Vagina (tissue), 2 donors: Measurements from ENCODE around the gene SLF1. TPM values are rescaled to one million over a fixed set of nuclear protein-coding genes. Genes with fewer than 3 reads are reported as not detected.

Experiments used
- DNase-seq, 2 donors: peaks; one replicate each; pipeline ENCODE4 v3.0.0-alpha.2; 2017; ENCODE audit errors: extremely low spot score in 2 of 2
- H3K27ac ChIP-seq: fragments of 200-600 bp; sonication (generic); one replicate; pipeline ENCODE4 v1.5.1; 2019
- H3K27me3 ChIP-seq: fragments of 200-600 bp; sonication (generic); one replicate; pipeline ENCODE4 v1.5.1; 2019
- H3K36me3 ChIP-seq, 2 donors: fragments of 200-600 bp; sonication (generic); one replicate each; pipeline ENCODE4 v1.5.1; 2017 to 2019
- H3K4me1 ChIP-seq: fragments of 200-600 bp; sonication (generic); one replicate; pipeline ENCODE4 v1.5.1; 2019
- H3K4me3 ChIP-seq, 2 donors: fragments of 200-600 bp; sonication (generic); 1 replicate in 1 of 2; 2 replicates in 1 of 2; pipeline ENCODE4 v1.5.1; 2016 to 2019
- H3K9me3 ChIP-seq: fragments of 200-600 bp; sonication (generic); one replicate; pipeline ENCODE4 v1.5.1; 2019
- CTCF ChIP-seq, 3 experiments: fragments of 450-650 bp in 2 of 3; fragments of 200-600 bp in 1 of 3; sonication (generic) in 1 of 3; IDR thresholded peaks; one replicate each; pipeline ENCODE4 v1.5.1; 2017 to 2019; ENCODE audit warnings: antibody characterized with exemption in 3 of 3, mild to moderate bottlenecking in 2 of 3, moderate library complexity in 2 of 3
- POLR2A ChIP-seq, 2 donors: fragments of 450-650 bp; IDR thresholded peaks; one replicate each; pipeline ENCODE4 v1.6.1; 2017; ENCODE audit warnings: antibody characterized with exemption in 2 of 2, mild to moderate bottlenecking in 2 of 2, moderate library complexity in 2 of 2
- POLR2AphosphoS5 ChIP-seq, 2 donors: sonication (generic); formaldehyde crosslinking; IDR thresholded peaks; one replicate each; pipeline ENCODE4 v1.9.0; 2017; ENCODE audit warnings: antibody characterized with exemption in 2 of 2, mild to moderate bottlenecking in 2 of 2, low read depth in 1 of 2; ENCODE audit not compliant: insufficient read depth in 1 of 2
- intact Hi-C: fragments of 100-400 bp; cut with DNase I; formaldehyde crosslinking; loops from one replicate; pipeline ENCODE4 v1.15.1; 2023
- total RNA-seq: library from RNA; depleted of rRNA; stranded (reverse); fragments of >200 nt; gene quantifications from one replicate; pipeline ENCODE4 v1.2.3, GENCODE V29; 2016

Gene SLF1
- total RNA-seq, 1 donor from 2014 or later: 19.9 TPM

GRCh38 chr5:94672746-94673145 is 54.3 kb downstream of the SLF1 start:
- Histone ChIP-seq H3K36me3 (peaks cover 0 to 4% of the 10 kb centered on the region in 2 donors), H3K4me1 (no peaks in the 10 kb centered on the region)
- intact Hi-C loops: no loop called here

GRCh38 chr5:94674490-94675382 is 56.3 kb downstream of the SLF1 start:
- Histone ChIP-seq H3K27me3 (no peaks in the 10 kb centered on the region), H3K4me1 (no peaks in the 10 kb centered on the region), H3K36me3 (no peaks in the 10 kb centered on the region), H3K27ac (no peak overlapping the region), H3K4me3 (no peak overlapping the region), H3K9me3 (no peaks in the 10 kb centered on the region)
- TF ChIP-seq CTCF (IDR thresholded peaks at IDR 0.05) (no peak), POLR2A (IDR thresholded peaks at IDR 0.05) (no peak), POLR2AphosphoS5 (IDR thresholded peaks at IDR 0.05; ENCODE audit: insufficient read depth in 1 of 2, low read depth in 1 of 2) (no peak)
- intact Hi-C loops: no loop called here
- DNase-seq: no peak

More at GRCh38 chr5:94672746-94673145, 54.3 kb downstream of the SLF1 start:
- Histone ChIP-seq H3K27ac (no peak overlapping the region), H3K4me3 (no peak overlapping the region), H3K9me3 (no peaks in the 10 kb centered on the region), H3K27me3 (no peaks in the 10 kb centered on the region)
- TF ChIP-seq POLR2A (IDR thresholded peaks at IDR 0.05) (no peak), CTCF (IDR thresholded peaks at IDR 0.05) (no peak), POLR2AphosphoS5 (IDR thresholded peaks at IDR 0.05; ENCODE audit: insufficient read depth in 1 of 2, low read depth in 1 of 2) (no peak)
- no peak for DNase-seq

GRCh38 chr5:94675965-94676618 is 57.6 kb downstream of the SLF1 start:
- Histone ChIP-seq H3K27ac (no peak overlapping the region), H3K4me1 (no peaks in the 10 kb centered on the region), H3K36me3 (no peaks in the 10 kb centered on the region), H3K4me3 (no peak overlapping the region), H3K9me3 (no peaks in the 10 kb centered on the region), H3K27me3 (no peaks in the 10 kb centered on the region)
- intact Hi-C loops: no loop called here
- no peak for DNase-seq
- TF ChIP-seq POLR2AphosphoS5 (IDR thresholded peaks at IDR 0.05; ENCODE audit: insufficient read depth in 1 of 2, low read depth in 1 of 2): no peak
- TF ChIP-seq CTCF (IDR thresholded peaks at IDR 0.05): no peak
- TF ChIP-seq POLR2A (IDR thresholded peaks at IDR 0.05): no peak

- DNase-seq: no peak
- Histone ChIP-seq H3K4me3 (no peak overlapping the region), H3K4me1 (no peaks in the 10 kb centered on the region), H3K27ac (no peak overlapping the region), H3K9me3 (no peaks in the 10 kb centered on the region), H3K27me3 (no peaks in the 10 kb centered on the region), H3K36me3 (peaks cover 0 to 12% of the 10 kb centered on the region in 2 donors)
- intact Hi-C loops: no loop called here
- no peak for TF ChIP-seq CTCF (IDR thresholded peaks at IDR 0.05)
- no peak for TF ChIP-seq POLR2AphosphoS5 (IDR thresholded peaks at IDR 0.05; ENCODE audit: insufficient read depth in 1 of 2, low read depth in 1 of 2)
- TF ChIP-seq POLR2A (IDR thresholded peaks at IDR 0.05): no peak
Observed at GRCh38 chr5:94682814-94683520, 64.5 kb downstream of the SLF1 start.
